Measurements from ENCODE around the gene AFF3.

AFF3 gene

GRCh38 chr2:99571021-99571420 is 571.4 kb downstream of the AFF3 start:
- no peak for DNase-seq

GRCh38 chr2:99569386-99569785 is 573.0 kb downstream of the AFF3 start:
- no peak for DNase-seq

GRCh38 chr2:99565227-99565626 is 577.2 kb downstream of the AFF3 start:
- DNase-seq = no peak

- DNase-seq = no peak
These were observed 579.9 kb downstream of the AFF3 start for GRCh38 chr2:99562516-99562915.

GRCh38 chr2:99561804-99562203 is 580.6 kb downstream of the AFF3 start:
- DNase-seq = no peak

GRCh38 chr2:99559075-99559662 is 583.2 kb downstream of the AFF3 start:
- peak; percentile 49 for DNase-seq

GRCh38 chr2:99555404-99555803 is 587.0 kb downstream of the AFF3 start:
- DNase-seq = peak; percentile 66

- DNase-seq = no peak
These were observed 587.5 kb downstream of the AFF3 start for GRCh38 chr2:99554871-99555270.

GRCh38 chr2:99554238-99554637 is 588.2 kb downstream of the AFF3 start:
- no peak for DNase-seq

GRCh38 chr2:99552529-99552928 is 589.9 kb downstream of the AFF3 start:
- DNase-seq = no peak

GRCh38 chr2:99550368-99550767 is 592.0 kb downstream of the AFF3 start:
- no peak for DNase-seq

- no peak for DNase-seq
These were observed 596.8 kb downstream of the AFF3 start for GRCh38 chr2:99545604-99546003.

GRCh38 chr2:99545066-99545465 is 597.3 kb downstream of the AFF3 start:
- DNase-seq = no peak

- no peak for DNase-seq
These were observed 597.8 kb downstream of the AFF3 start for GRCh38 chr2:99544608-99545007.

GRCh38 chr2:99543247-99543646 is 599.1 kb downstream of the AFF3 start:
- DNase-seq = no peak

GRCh38 chr2:99537910-99538485 is 604.4 kb downstream of the AFF3 start:
- no peak for DNase-seq

- DNase-seq = no peak
These were observed 618.3 kb downstream of the AFF3 start for GRCh38 chr2:99524056-99524455.

GRCh38 chr2:99522157-99522556 is 620.2 kb downstream of the AFF3 start:
- no peak for DNase-seq

GRCh38 chr2:99520813-99521212 is 621.6 kb downstream of the AFF3 start:
- DNase-seq = no peak

GRCh38 chr2:99520195-99520594 is 622.2 kb downstream of the AFF3 start:
- no peak for DNase-seq

GRCh38 chr2:99514357-99514756 is 628.0 kb downstream of the AFF3 start:
- DNase-seq = no peak

- DNase-seq = no peak
These were observed 630.2 kb downstream of the AFF3 start for GRCh38 chr2:99512181-99512591.

- no peak for DNase-seq
These were observed 633.0 kb downstream of the AFF3 start for GRCh38 chr2:99509387-99509786.

GRCh38 chr2:99507937-99508818 is 634.2 kb downstream of the AFF3 start:
- DNase-seq = peak; percentile 36

Data from MV-4-11 (cell line).